Natural killer cell (primary cell): Measurements from ENCODE around the gene PITPNC1. TPM values are rescaled to one million over a fixed set of nuclear protein-coding genes. Genes with fewer than 3 reads are reported as not detected.
A peak's percentile ranks its signal among the peaks of the same experiment; 100 is the strongest.

Source experiments
- ATAC-seq, 3 donors: fragments of 150-1000 bp in 2 of 3; fragments of 200-7000 bp in 1 of 3; cut with Tn5 transposase; 1 replicate in 1 of 3; 2 replicates in 2 of 3; pipeline ENCODE4 v1.10.0; 2021; ENCODE audit warnings: mild to moderate bottlenecking in 2 of 3, moderate library complexity in 2 of 3
- DNase-seq, 2 donors: peaks; one replicate each; pipeline versions ENCODE4 v3.0.0 to v3.0.0-alpha.2; 2013 to 2021; ENCODE audit warnings: mixed read lengths in 1 of 2
- H3K27ac ChIP-seq: one replicate; pipeline ENCODE4 v1.5.1; 2013; ENCODE audit warnings: mild to moderate bottlenecking, low read length
- H3K27me3 ChIP-seq: one replicate; pipeline ENCODE4 v1.6.1; 2013; ENCODE audit warnings: low read length; ENCODE audit not compliant: control insufficient read depth, insufficient read depth
- H3K36me3 ChIP-seq: one replicate; pipeline ENCODE4 v1.6.1; 2013; ENCODE audit warnings: low read length; ENCODE audit not compliant: control insufficient read depth, insufficient read depth
- H3K4me1 ChIP-seq: one replicate; pipeline ENCODE4 v1.6.1; 2013; ENCODE audit warnings: low read length; ENCODE audit not compliant: control insufficient read depth, insufficient read depth
- H3K4me3 ChIP-seq: one replicate; pipeline ENCODE4 v1.5.1; 2013; ENCODE audit warnings: low read length
- H3K9me3 ChIP-seq: one replicate; pipeline ENCODE4 v1.6.1; 2013; ENCODE audit warnings: low read length; ENCODE audit not compliant: control insufficient read depth, insufficient read depth
- H3K27ac Mint-ChIP-seq, 2 donors: one replicate each; pipeline ENCODE4 v1.8.0; 2022; ENCODE audit warnings: mild to moderate bottlenecking in 2 of 2, mixed read lengths in 2 of 2, moderate library complexity in 1 of 2
- H3K27me3 Mint-ChIP-seq, 2 donors: one replicate each; pipeline ENCODE4 v1.8.0; 2022; ENCODE audit warnings: low read depth in 2 of 2, mixed read lengths in 2 of 2
- H3K36me3 Mint-ChIP-seq: one replicate; pipeline ENCODE4 v1.8.0; 2022; ENCODE audit warnings: mixed read lengths
- H3K4me1 Mint-ChIP-seq, 2 donors: one replicate each; pipeline ENCODE4 v1.8.0; 2022; ENCODE audit warnings: mixed read lengths in 2 of 2
- H3K4me3 Mint-ChIP-seq: one replicate; pipeline ENCODE4 v1.8.0; 2022; ENCODE audit warnings: mild to moderate bottlenecking, moderate library complexity, mixed read lengths
- H3K9me3 Mint-ChIP-seq, 2 donors: one replicate each; pipeline ENCODE4 v1.8.0; 2022; ENCODE audit warnings: mixed read lengths in 2 of 2
- WGBS: methylation state at CpG from one replicate; pipeline ENCODE4 v1.1.7; 2013; ENCODE audit warnings: missing lambda C conversion rate; ENCODE audit not compliant: insufficient coverage; 5-methylcytosine and 5-hydroxymethylcytosine counted together
- intact Hi-C: fragments of 100-400 bp; cut with micrococcal nuclease; formaldehyde crosslinking; loops from one replicate; pipeline ENCODE4 v1.14.2; 2022
- total RNA-seq, 4 donors: library from RNA; stranded (reverse); fragments of 120-200 nt in 1 of 4; gene quantifications; one replicate each; pipeline versions ENCODE4 v1.2.3 to v1.2.4, GENCODE V29; 2013 to 2022
- TF ChIP-seq, protein P1 (sequence below): fragments of 200-600 bp; IDR thresholded peaks from one replicate; pipeline ENCODE4 v1.8.0; 2022; ENCODE audit warnings: antibody characterized with exemption

Gene PITPNC1
- total RNA-seq, 3 donors from 2014 or later (not counting 1 experiment from before 2014, with no cell fraction given) = 150 to 185 (median 169) TPM

DNA sequence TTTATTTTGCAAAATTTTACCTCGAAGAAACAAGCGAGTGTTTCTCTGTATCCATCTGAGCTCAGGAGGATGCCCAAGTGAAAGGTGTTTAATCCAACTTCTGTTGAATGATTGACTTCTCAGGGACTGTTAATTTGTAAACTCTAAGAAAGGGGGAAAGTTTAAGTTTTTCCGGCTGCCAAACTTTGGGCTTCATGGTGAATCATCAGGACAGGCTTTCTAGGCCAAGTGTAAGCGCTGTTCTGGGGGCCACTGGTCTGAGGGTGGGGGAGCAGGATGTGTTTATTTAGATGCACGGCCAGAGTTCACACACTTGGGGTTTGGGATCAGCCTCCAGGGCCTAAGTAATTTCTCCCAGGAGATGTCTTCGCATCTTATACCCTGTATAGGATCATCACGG, 110.4 kb downstream of the PITPNC1 start:
- no peaks in the 10 kb centered on the region for H3K9me3 Mint-ChIP-seq
- Histone ChIP-seq H3K9me3 (no peaks in the 10 kb centered on the region), H3K4me3 (no peak overlapping the region), H3K36me3 (no peaks in the 10 kb centered on the region), H3K27me3 (no peaks in the 10 kb centered on the region), H3K4me1 (peaks cover 70% of the 10 kb centered on the region), H3K27ac (peak overlapping the region; percentile 60)
- 76% methylated on average over 7 of the region's 7 CpGs for WGBS
- no peaks in the 10 kb centered on the region for H3K27me3 Mint-ChIP-seq
- no peaks in the 10 kb centered on the region for H3K36me3 Mint-ChIP-seq
- TF ChIP-seq, protein P1, sequence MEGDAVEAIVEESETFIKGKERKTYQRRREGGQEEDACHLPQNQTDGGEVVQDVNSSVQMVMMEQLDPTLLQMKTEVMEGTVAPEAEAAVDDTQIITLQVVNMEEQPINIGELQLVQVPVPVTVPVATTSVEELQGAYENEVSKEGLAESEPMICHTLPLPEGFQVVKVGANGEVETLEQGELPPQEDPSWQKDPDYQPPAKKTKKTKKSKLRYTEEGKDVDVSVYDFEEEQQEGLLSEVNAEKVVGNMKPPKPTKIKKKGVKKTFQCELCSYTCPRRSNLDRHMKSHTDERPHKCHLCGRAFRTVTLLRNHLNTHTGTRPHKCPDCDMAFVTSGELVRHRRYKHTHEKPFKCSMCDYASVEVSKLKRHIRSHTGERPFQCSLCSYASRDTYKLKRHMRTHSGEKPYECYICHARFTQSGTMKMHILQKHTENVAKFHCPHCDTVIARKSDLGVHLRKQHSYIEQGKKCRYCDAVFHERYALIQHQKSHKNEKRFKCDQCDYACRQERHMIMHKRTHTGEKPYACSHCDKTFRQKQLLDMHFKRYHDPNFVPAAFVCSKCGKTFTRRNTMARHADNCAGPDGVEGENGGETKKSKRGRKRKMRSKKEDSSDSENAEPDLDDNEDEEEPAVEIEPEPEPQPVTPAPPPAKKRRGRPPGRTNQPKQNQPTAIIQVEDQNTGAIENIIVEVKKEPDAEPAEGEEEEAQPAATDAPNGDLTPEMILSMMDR = no peak
- peak overlapping the region; percentile 84 for H3K4me3 Mint-ChIP-seq
- intact Hi-C loops = loop anchor here (2.0 to 5.0 kb wide), 3 partner anchors 35 to 53 kb away; no protein-coding TSS in a partner anchor
- no peak for DNase-seq
- H3K4me1 Mint-ChIP-seq = peaks cover 80 to 84% of the 10 kb centered on the region in 2 donors
- no peak for ATAC-seq
- peak overlapping the region; percentile 86 to 93 for H3K27ac Mint-ChIP-seq

DNA sequence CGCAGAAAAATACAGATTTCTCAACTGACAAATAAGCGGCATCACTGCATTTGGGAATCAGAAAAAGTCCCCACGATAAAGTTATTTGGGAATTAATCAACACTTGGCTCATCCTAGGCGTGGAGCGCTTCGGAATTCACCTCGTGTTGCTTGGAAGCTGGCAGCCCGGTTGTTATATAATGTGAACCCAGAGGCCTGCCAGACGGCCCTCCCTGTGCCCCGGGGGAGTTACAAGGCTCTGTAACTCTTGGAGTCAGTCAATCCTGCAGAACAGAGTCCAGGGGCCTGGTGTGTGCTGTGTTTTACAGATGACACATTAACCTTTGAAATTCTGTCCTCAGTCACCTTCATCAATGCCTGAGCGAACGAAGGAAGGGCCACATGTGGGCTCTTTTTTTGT, 111.1 kb downstream of the PITPNC1 start:
- Mint-ChIP-seq H3K27me3 (no peaks in the 10 kb centered on the region), H3K9me3 (no peaks in the 10 kb centered on the region), H3K36me3 (no peaks in the 10 kb centered on the region), H3K4me1 (peaks cover 81 to 85% of the 10 kb centered on the region in 2 donors), H3K4me3 (peak overlapping the region; percentile 84), H3K27ac (peak overlapping the region; percentile 86 to 93)
- H3K27me3 ChIP-seq = no peaks in the 10 kb centered on the region
- intact Hi-C loops = loop anchor here (5.0 kb wide), 2 partner anchors 34 to 36 kb away; no protein-coding TSS in a partner anchor
- no peak overlapping the region for H3K4me3 ChIP-seq
- H3K27ac ChIP-seq = no peak overlapping the region
- peaks cover 70% of the 10 kb centered on the region for H3K4me1 ChIP-seq
- 95% methylated on average over 12 of the region's 12 CpGs for WGBS
- TF ChIP-seq, protein P1 = no peak
- no peaks in the 10 kb centered on the region for H3K36me3 ChIP-seq
- DNase-seq (no peak), ATAC-seq (no peak)
- H3K9me3 ChIP-seq = no peaks in the 10 kb centered on the region

DNA sequence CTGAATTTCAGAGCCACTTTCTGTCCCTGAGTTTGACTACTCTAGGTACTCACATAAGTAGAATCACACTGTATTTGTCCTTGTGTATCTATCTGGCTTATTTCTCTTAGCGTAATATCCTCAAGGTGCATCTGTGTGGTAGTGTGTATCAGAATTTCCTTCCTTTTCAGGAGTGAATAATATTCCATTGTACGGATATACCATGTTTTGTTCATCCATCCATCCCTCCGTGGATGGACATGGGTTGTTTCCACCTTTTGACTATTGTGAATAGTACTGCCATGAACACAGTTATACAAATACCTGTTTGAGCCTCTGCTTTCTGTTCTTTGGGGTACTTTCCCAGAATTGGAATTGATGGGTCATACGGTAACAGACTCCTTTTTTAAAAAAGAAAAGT, 111.7 kb downstream of the PITPNC1 start:
- Histone ChIP-seq H3K36me3 (no peaks in the 10 kb centered on the region), H3K9me3 (no peaks in the 10 kb centered on the region), H3K4me3 (no peak overlapping the region), H3K4me1 (peaks cover 76% of the 10 kb centered on the region), H3K27ac (no peak overlapping the region), H3K27me3 (no peaks in the 10 kb centered on the region)
- no peaks in the 10 kb centered on the region for H3K9me3 Mint-ChIP-seq
- peaks cover 82 to 91% of the 10 kb centered on the region in 2 donors for H3K4me1 Mint-ChIP-seq
- peak overlapping the region; percentile 62 to 93 for H3K27ac Mint-ChIP-seq
- H3K27me3 Mint-ChIP-seq = no peaks in the 10 kb centered on the region
- DNase-seq (no peak), ATAC-seq (no peak)
- 100% methylated on average over 3 of the region's 4 CpGs for WGBS
- no peaks in the 10 kb centered on the region for H3K36me3 Mint-ChIP-seq
- intact Hi-C loops = loop anchor here (5.0 kb wide), 2 partner anchors 34 to 36 kb away; no protein-coding TSS in a partner anchor
- H3K4me3 Mint-ChIP-seq = peak overlapping the region; percentile 49
- TF ChIP-seq, protein P1 = no peak

DNA sequence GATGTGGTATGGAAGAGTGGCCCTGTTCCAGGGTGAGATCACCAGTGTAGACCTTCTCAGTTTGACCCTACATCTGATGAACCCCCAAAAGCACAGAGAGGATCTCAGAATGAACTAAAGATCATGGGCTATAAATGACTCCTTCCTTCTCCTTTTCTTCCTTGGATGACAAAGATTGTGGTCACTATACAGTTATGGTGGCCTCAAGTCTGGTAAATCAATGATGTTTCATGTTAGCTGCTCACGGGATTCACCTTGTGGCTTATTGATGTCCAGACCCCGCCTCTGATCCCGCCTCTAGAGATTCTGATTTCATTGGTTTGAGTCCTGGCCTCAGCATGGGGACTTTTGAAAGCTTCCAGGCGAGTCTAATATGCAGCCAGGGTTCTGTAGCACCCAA, 112.2 kb downstream of the PITPNC1 start:
- Histone ChIP-seq H3K27me3 (no peaks in the 10 kb centered on the region), H3K4me3 (no peak overlapping the region), H3K36me3 (no peaks in the 10 kb centered on the region), H3K27ac (no peak overlapping the region), H3K9me3 (no peaks in the 10 kb centered on the region), H3K4me1 (peaks cover 81% of the 10 kb centered on the region)
- intact Hi-C loops = loop anchor here (5.0 kb wide), 2 partner anchors 33 to 37 kb away; no protein-coding TSS in a partner anchor
- TF ChIP-seq, protein P1 = no peak
- peak overlapping the region; percentile 62 to 93 for H3K27ac Mint-ChIP-seq
- H3K4me3 Mint-ChIP-seq = peak overlapping the region; percentile 21
- H3K27me3 Mint-ChIP-seq = no peaks in the 10 kb centered on the region
- DNase-seq (no peak), ATAC-seq (no peak)
- no peaks in the 10 kb centered on the region for H3K9me3 Mint-ChIP-seq
- WGBS = 85% methylated on average over 4 of the region's 4 CpGs
- peaks cover 82 to 92% of the 10 kb centered on the region in 2 donors for H3K4me1 Mint-ChIP-seq
- H3K36me3 Mint-ChIP-seq = no peaks in the 10 kb centered on the region
